NCI-H1417 (cell line): ENCODE measurements around the gene TIAM2.

Experiments used
- DNase-seq, 3 experiments: peaks; one replicate each; lab custom pipeline; 2025; lab: John Stamatoyannopoulos, UW

Gene TIAM2

GRCh38 chr6:155062866-155063341 lies 67.8 kb downstream of the TIAM2 start:
- no peak for DNase-seq

DNA sequence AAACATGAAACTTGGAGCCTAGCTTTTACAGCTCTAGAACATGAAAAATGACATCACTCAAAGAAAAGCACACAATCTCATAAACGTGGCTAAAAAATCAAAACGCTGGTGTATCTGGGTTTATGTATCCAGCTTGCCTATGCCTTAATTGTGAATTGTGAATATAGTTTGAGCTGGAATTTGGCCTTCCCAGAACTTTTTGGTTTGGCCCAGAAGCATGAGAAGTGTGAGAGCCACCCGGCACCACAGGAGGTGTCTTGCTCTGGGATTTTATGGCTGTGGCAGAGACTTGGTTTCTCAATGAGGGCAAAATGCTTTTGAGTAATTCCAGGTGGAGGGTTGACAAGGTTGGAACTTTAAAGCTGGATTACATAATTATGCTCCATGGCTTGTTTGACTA lies 69.2 kb downstream of the TIAM2 start:
- no peak for DNase-seq

GRCh38 chr6:155066361-155066760 lies 71.2 kb downstream of the TIAM2 start:
- DNase-seq, result no peak

GRCh38 chr6:155066921-155067680 lies 72.0 kb downstream of the TIAM2 start:
- DNase-seq, result no peak

DNA sequence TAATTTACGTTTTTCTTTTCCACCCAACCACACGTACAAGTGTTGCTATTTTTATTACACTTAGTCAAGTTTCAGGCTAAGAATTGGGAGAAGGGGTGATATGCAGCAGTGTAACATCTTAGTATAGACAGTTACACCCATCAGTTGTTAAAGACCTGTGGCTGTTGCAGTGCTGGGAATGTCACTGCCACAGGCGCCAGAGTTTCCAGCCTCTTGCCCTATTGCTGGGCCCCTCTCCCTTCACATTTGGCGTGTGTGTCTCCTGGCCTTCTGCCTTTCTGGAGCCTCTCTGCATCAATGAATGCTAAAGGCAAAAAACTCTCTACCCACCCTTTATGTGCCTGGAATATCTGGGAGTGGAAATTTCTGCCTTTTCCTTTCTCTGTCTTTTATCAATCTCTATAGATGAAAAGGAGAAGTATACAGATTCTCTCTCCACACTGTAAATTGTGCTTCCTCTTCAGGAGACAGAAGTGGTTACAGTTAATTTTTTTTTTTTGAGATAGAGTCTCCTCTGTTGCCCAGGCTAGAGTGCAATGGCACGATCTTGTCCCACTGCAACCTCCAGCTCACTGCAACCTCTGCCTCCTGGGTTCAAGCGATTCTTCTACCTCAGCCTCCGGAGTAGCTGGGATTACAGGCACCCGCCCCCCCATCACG lies 73.0 kb downstream of the TIAM2 start:
- no peak for DNase-seq

DNA sequence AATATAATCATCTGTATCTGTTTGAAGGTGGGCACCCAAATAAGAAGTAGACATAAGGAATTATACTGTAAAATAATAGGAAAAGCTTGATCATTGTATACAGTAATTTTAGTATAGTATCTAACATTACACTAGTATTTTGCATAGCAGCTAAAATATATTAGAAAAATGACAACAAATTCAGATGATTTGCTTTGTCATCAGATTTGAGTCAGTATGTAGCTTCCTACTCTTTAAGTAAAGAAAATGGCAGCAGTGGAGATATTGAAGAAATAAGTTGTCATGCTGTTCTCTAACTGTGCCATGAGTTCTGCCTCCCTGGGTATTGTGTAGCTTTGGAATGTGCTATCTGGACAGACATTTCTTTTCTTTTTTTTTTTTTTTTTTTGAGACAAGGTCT lies 74.4 kb downstream of the TIAM2 start:
- DNase-seq, result no peak

DNA sequence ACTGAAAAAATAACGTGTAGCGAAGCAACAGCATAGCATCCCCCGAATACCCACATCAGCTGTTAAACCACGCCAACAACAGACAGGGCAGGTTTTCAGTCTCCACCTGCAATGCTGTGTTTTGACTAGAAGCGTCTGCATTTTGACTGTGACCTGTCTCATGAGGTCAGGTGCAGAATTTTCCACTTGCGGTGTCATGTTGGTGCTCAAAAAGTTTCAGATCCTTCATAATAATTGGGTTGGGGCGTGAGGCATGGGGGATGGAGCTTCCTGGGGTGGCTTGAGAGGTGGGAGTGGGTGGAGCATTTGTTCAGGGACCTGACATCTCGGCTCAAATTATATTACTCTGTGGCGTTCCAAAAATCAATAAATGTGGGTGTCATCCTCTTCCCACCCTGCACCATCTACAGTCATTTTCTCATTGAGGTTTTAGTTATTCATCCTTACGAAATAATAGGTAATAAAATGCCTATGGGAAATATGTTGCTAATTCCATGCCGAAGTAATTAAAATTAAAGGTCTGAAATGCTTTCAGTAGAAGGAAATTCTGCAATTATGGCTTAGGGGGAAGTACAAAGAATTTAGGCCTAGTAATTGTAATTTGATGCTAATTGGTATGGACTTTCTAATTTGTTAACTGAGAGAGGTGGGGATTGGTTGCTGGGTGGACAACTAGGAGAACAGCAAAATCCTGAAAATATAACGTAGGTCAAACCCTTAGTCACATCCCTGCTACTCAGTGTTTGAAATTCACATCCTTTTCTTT lies 81.0 kb downstream of the TIAM2 start:
- DNase-seq, result no peak

DNA sequence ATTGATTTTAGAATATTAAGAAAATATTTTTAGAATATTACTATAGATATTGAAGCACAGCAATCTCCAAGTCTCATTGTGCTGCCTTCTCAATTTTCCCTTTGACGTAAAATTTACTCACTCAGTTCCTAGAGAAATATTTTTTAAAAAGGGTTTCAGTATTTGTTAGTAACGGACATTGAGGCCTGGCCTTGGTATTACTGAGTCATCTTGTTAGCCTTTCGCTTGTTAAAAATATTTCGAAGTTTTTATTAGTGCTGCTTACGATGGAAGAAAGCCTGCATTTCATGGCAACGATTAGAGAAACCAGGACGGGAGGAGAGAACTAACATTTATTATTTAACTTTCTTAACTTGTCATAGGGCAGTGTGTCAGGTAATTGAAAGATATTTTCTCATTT lies 82.2 kb downstream of the TIAM2 start:
- no peak for DNase-seq

DNA sequence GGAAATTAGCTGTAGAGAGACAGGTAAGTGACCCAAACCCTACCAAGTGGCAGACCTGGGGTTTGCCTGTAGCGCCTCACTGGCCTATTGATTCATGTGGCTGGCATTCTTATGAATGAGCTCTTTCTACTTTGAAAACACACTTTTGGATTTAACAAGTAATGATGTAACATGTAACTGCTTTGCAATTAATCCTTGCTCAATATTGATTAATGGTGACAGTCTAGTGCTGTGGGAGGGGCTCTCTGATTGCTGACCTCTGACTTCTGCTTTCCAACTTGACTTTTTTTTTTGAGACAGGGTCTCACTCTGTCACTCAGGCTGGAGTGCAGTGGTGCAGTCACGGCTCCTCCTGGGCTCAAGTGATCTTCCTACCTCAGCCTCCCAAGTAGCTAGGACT lies 82.7 kb downstream of the TIAM2 start:
- peak in 1 of 3 experiments; percentile 21 for DNase-seq

DNA sequence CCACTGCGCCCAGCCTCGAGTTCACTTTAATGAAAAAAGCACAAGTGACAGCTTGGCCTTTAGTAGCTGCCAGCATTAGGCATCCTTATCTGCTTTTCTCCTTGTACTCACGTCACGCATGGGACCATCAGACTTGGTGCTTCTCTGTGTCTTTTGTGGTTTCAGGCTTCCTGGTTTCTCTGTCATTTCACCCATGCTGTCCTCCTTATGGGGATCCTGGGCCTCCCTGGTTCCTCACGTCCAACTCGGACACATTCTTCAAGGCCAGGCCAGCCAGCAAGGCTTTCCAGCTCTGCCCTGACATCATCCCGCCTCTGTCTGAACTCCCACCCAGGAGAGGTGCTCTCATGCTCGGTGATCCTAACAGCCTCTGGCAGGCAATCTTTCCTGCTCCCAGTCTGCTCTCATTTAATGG lies 83.2 kb downstream of the TIAM2 start:
- no peak for DNase-seq

GRCh38 chr6:155079985-155080452 lies 84.9 kb downstream of the TIAM2 start:
- no peak for DNase-seq

- DNase-seq, result peak in 1 of 3 experiments; percentile 13
Observed at GRCh38 chr6:155080881-155081845, 86.0 kb downstream of the TIAM2 start.

- DNase-seq, result no peak
Observed at GRCh38 chr6:155084431-155085123, 89.5 kb downstream of the TIAM2 start.

GRCh38 chr6:155085582-155086257 lies 90.6 kb downstream of the TIAM2 start:
- peak in 1 of 3 experiments; percentile 40 for DNase-seq

DNA sequence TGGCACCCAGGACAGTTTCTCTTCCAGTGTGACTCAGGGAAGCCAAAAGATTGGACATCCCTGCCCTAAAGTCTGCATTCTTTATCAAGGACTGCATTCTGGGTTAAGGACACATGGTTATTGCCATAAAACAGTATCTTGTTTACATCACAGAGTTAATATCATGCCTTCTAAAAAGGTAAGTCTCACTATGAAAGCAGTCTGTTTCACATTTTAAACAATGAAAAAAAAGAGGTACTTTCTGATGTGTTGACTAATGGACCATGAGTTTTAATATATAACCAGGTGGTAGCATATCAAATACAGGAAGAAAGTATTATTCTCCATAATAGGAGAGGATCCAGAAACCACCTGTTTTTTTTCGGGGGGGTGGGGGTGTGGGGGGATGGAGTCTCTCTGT lies 93.7 kb downstream of the TIAM2 start:
- DNase-seq, result no peak

GRCh38 chr6:155089746-155090145 lies 94.6 kb downstream of the TIAM2 start:
- DNase-seq, result no peak

- DNase-seq, result no peak
Observed at GRCh38 chr6:155090166-155090565, 95.1 kb downstream of the TIAM2 start.

GRCh38 chr6:155091756-155092155 lies 96.6 kb downstream of the TIAM2 start:
- DNase-seq, result no peak

- no peak for DNase-seq
Observed at GRCh38 chr6:155093430-155093829, 98.3 kb downstream of the TIAM2 start.

- DNase-seq, result peak in 2 of 3 experiments; percentile 32 to 70
Observed at GRCh38 chr6:155100087-155100486, 105.0 kb downstream of the TIAM2 start.
